ENCODE measurements around the gene RFX7.
"Not testable (repeated sequence)": the region's sequence is repeated elsewhere in the genome, so short reads cannot be mapped to it uniquely, and the experiment has no call there.

RFX7 gene

GRCh38 chr15:56286213-56286612 is 42.5 kb upstream of the RFX7 start:
- Histone ChIP-seq H3K4me2 (ENCODE audit: low read depth, low read length, poor library complexity, severe bottlenecking) (no peak overlapping the region), H3F3A (ENCODE audit: low read depth) (no peaks in the 10 kb centered on the region), H3K4me3 (ENCODE audit: low read length, poor library complexity, severe bottlenecking) (no peak overlapping the region), H3K9me2 (replicated peaks; ENCODE audit: low read depth, low read length) (no peaks in the 10 kb centered on the region), H4K20me1 (ENCODE audit: insufficient read depth, low read length, poor library complexity, severe bottlenecking) (no peaks in the 10 kb centered on the region), H3K4me1 (ENCODE audit: insufficient read depth, low read length, poor library complexity, severe bottlenecking) (no peaks in the 10 kb centered on the region), H3K9ac (ENCODE audit: low read depth, low read length, poor library complexity, severe bottlenecking) (no peak overlapping the region), H3K79me2 (ENCODE audit: insufficient read depth, low read length) (no peaks in the 10 kb centered on the region), H2AFZ (ENCODE audit: low read length) (no peak overlapping the region), H3K9me3 (ENCODE audit: insufficient read depth, low read depth, low read length) (no peaks in the 10 kb centered on the region), H3K27me3 (ENCODE audit: insufficient read depth, low read length, poor library complexity, severe bottlenecking) (no peaks in the 10 kb centered on the region), H3K36me3 (ENCODE audit: insufficient read depth, low read length) (no peaks in the 10 kb centered on the region)
- TF ChIP-seq CTCF (conservative IDR thresholded peaks at IDR 0.05; ENCODE audit: low read length), result peak; percentile 56
- TF ChIP-seq EZH2phosphoT487 (IDR thresholded peaks at IDR 0.05; ENCODE audit: borderline replicate concordance), result no peak

GRCh38 chr15:56281145-56281544 is 37.5 kb upstream of the RFX7 start:
- no peaks in the 10 kb centered on the region for H4K20me1 ChIP-seq (ENCODE audit: insufficient read depth, low read length, poor library complexity, severe bottlenecking)
- H3K27me3 ChIP-seq (ENCODE audit: insufficient read depth, low read length, poor library complexity, severe bottlenecking), result no peaks in the 10 kb centered on the region
- no peaks in the 10 kb centered on the region for H3F3A ChIP-seq (ENCODE audit: low read depth)
- no peak overlapping the region for H3K4me3 ChIP-seq (ENCODE audit: low read length, poor library complexity, severe bottlenecking)
- no peak overlapping the region for H3K9ac ChIP-seq (ENCODE audit: low read depth, low read length, poor library complexity, severe bottlenecking)
- H3K4me1 ChIP-seq (ENCODE audit: insufficient read depth, low read length, poor library complexity, severe bottlenecking), result no peaks in the 10 kb centered on the region
- no peaks in the 10 kb centered on the region for H3K9me2 ChIP-seq (replicated peaks; ENCODE audit: low read depth, low read length)
- H3K4me2 ChIP-seq (ENCODE audit: low read depth, low read length, poor library complexity, severe bottlenecking), result no peak overlapping the region
- H2AFZ ChIP-seq (ENCODE audit: low read length), result no peak overlapping the region
- H3K36me3 ChIP-seq (ENCODE audit: insufficient read depth, low read length), result no peaks in the 10 kb centered on the region
- no peaks in the 10 kb centered on the region for H3K79me2 ChIP-seq (ENCODE audit: insufficient read depth, low read length)
- TF ChIP-seq EZH2phosphoT487 (IDR thresholded peaks at IDR 0.05; ENCODE audit: borderline replicate concordance), result no peak
- no peaks in the 10 kb centered on the region for H3K9me3 ChIP-seq (ENCODE audit: insufficient read depth, low read depth, low read length)

GRCh38 chr15:56273724-56274123 is 30.0 kb upstream of the RFX7 start:
- H3K36me3 ChIP-seq (ENCODE audit: insufficient read depth, low read length), result no peaks in the 10 kb centered on the region
- no peak overlapping the region for H3K4me3 ChIP-seq (ENCODE audit: low read length, poor library complexity, severe bottlenecking)
- no peak overlapping the region for H3K4me2 ChIP-seq (ENCODE audit: low read depth, low read length, poor library complexity, severe bottlenecking)
- no peaks in the 10 kb centered on the region for H3K9me2 ChIP-seq (replicated peaks; ENCODE audit: low read depth, low read length)
- H3K4me1 ChIP-seq (ENCODE audit: insufficient read depth, low read length, poor library complexity, severe bottlenecking), result no peaks in the 10 kb centered on the region
- no peaks in the 10 kb centered on the region for H4K20me1 ChIP-seq (ENCODE audit: insufficient read depth, low read length, poor library complexity, severe bottlenecking)
- peaks cover 6% of the 10 kb centered on the region; the same call in 1 of the 2 replicates for H3K9me3 ChIP-seq (ENCODE audit: insufficient read depth, low read depth, low read length)
- no peaks in the 10 kb centered on the region for H3K27me3 ChIP-seq (ENCODE audit: insufficient read depth, low read length, poor library complexity, severe bottlenecking)
- TF ChIP-seq EZH2phosphoT487 (IDR thresholded peaks at IDR 0.05; ENCODE audit: borderline replicate concordance) (no peak), CTCF (conservative IDR thresholded peaks at IDR 0.05; ENCODE audit: low read length) (no peak)
- no peaks in the 10 kb centered on the region for H3K79me2 ChIP-seq (ENCODE audit: insufficient read depth, low read length)
- no peak overlapping the region for H3K9ac ChIP-seq (ENCODE audit: low read depth, low read length, poor library complexity, severe bottlenecking)
- H3F3A ChIP-seq (ENCODE audit: low read depth), result no peaks in the 10 kb centered on the region
- H2AFZ ChIP-seq (ENCODE audit: low read length), result no peak overlapping the region

GRCh38 chr15:56272454-56272853 is 28.8 kb upstream of the RFX7 start:
- no peak overlapping the region for H3K4me2 ChIP-seq (ENCODE audit: low read depth, low read length, poor library complexity, severe bottlenecking)
- H3K4me1 ChIP-seq (ENCODE audit: insufficient read depth, low read length, poor library complexity, severe bottlenecking), result no peaks in the 10 kb centered on the region
- H3K9me2 ChIP-seq (replicated peaks; ENCODE audit: low read depth, low read length), result no peaks in the 10 kb centered on the region
- no peaks in the 10 kb centered on the region for H3K79me2 ChIP-seq (ENCODE audit: insufficient read depth, low read length)
- no peaks in the 10 kb centered on the region for H3K27me3 ChIP-seq (ENCODE audit: insufficient read depth, low read length, poor library complexity, severe bottlenecking)
- H3K36me3 ChIP-seq (ENCODE audit: insufficient read depth, low read length), result no peaks in the 10 kb centered on the region
- no peaks in the 10 kb centered on the region for H3F3A ChIP-seq (ENCODE audit: low read depth)
- no peak for TF ChIP-seq EZH2phosphoT487 (IDR thresholded peaks at IDR 0.05; ENCODE audit: borderline replicate concordance)
- no peak for TF ChIP-seq CTCF (conservative IDR thresholded peaks at IDR 0.05; ENCODE audit: low read length)
- H3K9me3 ChIP-seq (ENCODE audit: insufficient read depth, low read depth, low read length), result peaks cover 6% of the 10 kb centered on the region; the same call in 1 of the 2 replicates
- H3K4me3 ChIP-seq (ENCODE audit: low read length, poor library complexity, severe bottlenecking), result no peak overlapping the region
- no peak overlapping the region for H3K9ac ChIP-seq (ENCODE audit: low read depth, low read length, poor library complexity, severe bottlenecking)
- H2AFZ ChIP-seq (ENCODE audit: low read length), result no peak overlapping the region
- H4K20me1 ChIP-seq (ENCODE audit: insufficient read depth, low read length, poor library complexity, severe bottlenecking), result no peaks in the 10 kb centered on the region

GRCh38 chr15:56266465-56266864 is 22.8 kb upstream of the RFX7 start:
- H3F3A ChIP-seq (ENCODE audit: low read depth); H3K9me3 ChIP-seq (ENCODE audit: insufficient read depth, low read depth, low read length); H3K79me2 ChIP-seq (ENCODE audit: insufficient read depth, low read length); H3K27me3 ChIP-seq (ENCODE audit: insufficient read depth, low read length, poor library complexity, severe bottlenecking); H4K20me1 ChIP-seq (ENCODE audit: insufficient read depth, low read length, poor library complexity, severe bottlenecking); H3K4me1 ChIP-seq (ENCODE audit: insufficient read depth, low read length, poor library complexity, severe bottlenecking); H3K4me3 ChIP-seq (ENCODE audit: low read length, poor library complexity, severe bottlenecking); H3K4me2 ChIP-seq (ENCODE audit: low read depth, low read length, poor library complexity, severe bottlenecking); H3K36me3 ChIP-seq (ENCODE audit: insufficient read depth, low read length); H2AFZ ChIP-seq (ENCODE audit: low read length); H3K9ac ChIP-seq (ENCODE audit: low read depth, low read length, poor library complexity, severe bottlenecking); H3K9me2 ChIP-seq (replicated peaks; ENCODE audit: low read depth, low read length): not testable (repeated sequence)

Measured in Loucy (cell line).